Measurements from ENCODE around the gene CDKAL1.

CDKAL1 gene

DNA sequence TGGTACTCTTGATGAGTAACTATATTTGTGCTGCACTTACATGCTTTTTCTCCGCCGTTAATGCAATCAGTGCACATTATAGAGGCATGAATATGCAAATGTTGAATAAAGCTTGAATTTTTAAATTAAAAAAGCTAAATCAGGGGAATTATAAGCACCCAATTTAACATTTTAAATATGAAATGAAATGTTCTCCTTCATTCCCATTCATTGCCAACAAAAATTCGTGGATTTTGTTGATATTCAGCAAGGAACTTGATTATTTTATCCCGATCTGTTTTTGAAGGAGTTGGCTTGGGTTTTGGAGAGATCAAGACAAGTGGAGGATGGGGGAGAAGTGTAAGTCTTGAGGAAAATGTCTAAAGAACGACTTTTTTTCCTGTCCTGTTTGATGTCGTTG, 740.6 kb downstream of the CDKAL1 start:
- no peak overlapping the region for H3K4me3 ChIP-seq (ENCODE audit: low read depth in 1 of 2, low read length in 2 of 2)
- peaks cover 0 to 6% of the 10 kb centered on the region in 2 donors for H3K9me3 ChIP-seq (ENCODE audit: control insufficient read depth in 1 of 2, low read length in 2 of 2)
- no peaks in the 10 kb centered on the region for H3K36me3 ChIP-seq (ENCODE audit: control insufficient read depth in 1 of 2, insufficient read depth in 2 of 2, low read length in 2 of 2)
- H3K27me3 ChIP-seq (ENCODE audit: low read depth, low read length) = no peaks in the 10 kb centered on the region
- H3K27ac ChIP-seq (ENCODE audit: low read length) = no peak overlapping the region
- no peaks in the 10 kb centered on the region for H3K4me1 ChIP-seq (ENCODE audit: control insufficient read depth in 1 of 2, insufficient read depth in 2 of 2, low read length in 2 of 2)

DNA sequence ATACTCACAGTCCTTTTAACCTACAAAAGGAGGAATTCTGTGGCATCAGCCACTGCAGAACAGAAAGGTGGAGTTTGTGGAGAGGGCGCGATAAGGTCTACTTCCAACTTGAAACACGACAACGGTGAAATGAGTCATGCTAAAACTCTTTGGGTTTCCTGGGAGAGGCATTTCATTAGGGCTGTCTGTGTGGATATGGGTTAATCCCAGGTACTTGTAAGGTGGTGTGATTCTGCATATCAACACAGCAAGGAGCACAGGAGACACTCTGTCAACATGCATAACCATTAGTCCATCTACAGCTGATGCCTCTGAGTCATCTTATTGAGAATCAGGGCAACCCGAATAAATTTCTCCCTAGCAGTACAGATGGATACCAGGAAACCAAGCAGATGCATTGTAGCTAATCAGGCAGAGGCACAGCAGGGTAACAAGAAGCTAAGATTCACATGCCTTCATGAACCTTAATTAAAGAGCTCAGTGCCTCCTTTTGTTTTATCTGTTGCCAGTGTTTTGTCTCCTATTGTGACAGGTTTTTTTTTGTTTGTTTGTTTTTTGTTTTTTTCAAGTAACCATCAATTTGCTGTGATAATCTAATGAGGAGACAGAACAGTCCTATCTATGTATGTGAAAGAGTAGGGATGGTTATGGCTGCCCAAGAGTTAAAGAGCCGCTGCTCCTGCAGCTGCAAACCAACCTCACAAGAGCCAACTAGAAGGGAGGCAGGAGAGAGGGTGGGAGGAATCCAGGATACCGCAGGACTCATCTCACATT, 743.5 kb downstream of the CDKAL1 start:
- H3K4me3 ChIP-seq (ENCODE audit: low read depth in 1 of 2, low read length in 2 of 2) = no peak overlapping the region
- peaks cover 0 to 6% of the 10 kb centered on the region in 2 donors for H3K9me3 ChIP-seq (ENCODE audit: control insufficient read depth in 1 of 2, low read length in 2 of 2)
- no peaks in the 10 kb centered on the region for H3K27me3 ChIP-seq (ENCODE audit: low read depth, low read length)
- H3K4me1 ChIP-seq (ENCODE audit: control insufficient read depth in 1 of 2, insufficient read depth in 2 of 2, low read length in 2 of 2) = no peaks in the 10 kb centered on the region
- H3K27ac ChIP-seq (ENCODE audit: low read length) = no peak overlapping the region
- H3K36me3 ChIP-seq (ENCODE audit: control insufficient read depth in 1 of 2, insufficient read depth in 2 of 2, low read length in 2 of 2) = no peaks in the 10 kb centered on the region

DNA sequence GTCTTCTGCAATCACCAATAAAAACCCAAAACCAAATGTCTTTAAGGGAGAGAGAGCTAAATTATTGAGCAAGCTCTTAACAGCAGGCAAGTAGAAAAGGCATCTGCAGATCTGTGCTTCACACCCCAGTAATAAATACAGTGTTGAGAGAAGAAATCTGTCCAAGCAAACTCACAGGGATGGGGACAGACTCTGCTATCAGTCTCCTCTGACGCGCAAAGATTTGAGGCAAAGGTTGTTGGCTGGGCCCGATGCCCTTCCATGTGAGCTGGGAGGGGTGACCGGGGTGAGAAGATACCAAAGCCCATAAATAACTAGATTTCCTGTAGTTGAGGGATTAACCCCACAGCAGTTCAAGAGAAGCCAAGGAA, 744.1 kb downstream of the CDKAL1 start:
- H3K27ac ChIP-seq (ENCODE audit: low read length) = no peak overlapping the region
- no peaks in the 10 kb centered on the region for H3K36me3 ChIP-seq (ENCODE audit: control insufficient read depth in 1 of 2, insufficient read depth in 2 of 2, low read length in 2 of 2)
- H3K4me3 ChIP-seq (ENCODE audit: low read depth in 1 of 2, low read length in 2 of 2) = no peak overlapping the region
- peaks cover 0 to 2% of the 10 kb centered on the region in 2 donors for H3K9me3 ChIP-seq (ENCODE audit: control insufficient read depth in 1 of 2, low read length in 2 of 2)
- H3K27me3 ChIP-seq (ENCODE audit: low read depth, low read length) = no peaks in the 10 kb centered on the region
- H3K4me1 ChIP-seq (ENCODE audit: control insufficient read depth in 1 of 2, insufficient read depth in 2 of 2, low read length in 2 of 2) = no peaks in the 10 kb centered on the region

DNA sequence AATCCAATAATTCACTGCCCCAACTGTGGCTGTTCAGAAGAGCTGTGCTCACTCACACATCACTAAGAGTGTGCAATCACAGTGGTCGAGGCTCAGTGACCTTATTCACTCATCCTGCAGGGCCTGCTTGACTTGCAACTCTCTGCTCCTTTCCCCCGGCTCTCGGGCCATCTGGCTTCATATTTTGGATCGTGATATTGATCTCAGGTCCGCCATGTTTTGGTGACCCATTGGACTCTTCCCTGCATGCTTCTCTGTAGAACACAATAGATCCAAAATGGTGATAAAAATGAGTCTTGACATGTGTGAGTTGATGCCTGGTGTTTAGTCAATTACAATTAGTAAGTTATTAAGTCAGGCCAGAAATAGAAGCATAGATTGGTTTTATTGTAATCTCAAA, 745.4 kb downstream of the CDKAL1 start:
- Histone ChIP-seq H3K9me3 (ENCODE audit: control insufficient read depth in 1 of 2, low read length in 2 of 2) (no peaks in the 10 kb centered on the region), H3K27ac (ENCODE audit: low read length) (no peak overlapping the region), H3K36me3 (ENCODE audit: control insufficient read depth in 1 of 2, insufficient read depth in 2 of 2, low read length in 2 of 2) (no peaks in the 10 kb centered on the region), H3K4me3 (ENCODE audit: low read depth in 1 of 2, low read length in 2 of 2) (no peak overlapping the region), H3K27me3 (ENCODE audit: low read depth, low read length) (no peaks in the 10 kb centered on the region), H3K4me1 (ENCODE audit: control insufficient read depth in 1 of 2, insufficient read depth in 2 of 2, low read length in 2 of 2) (no peaks in the 10 kb centered on the region)

DNA sequence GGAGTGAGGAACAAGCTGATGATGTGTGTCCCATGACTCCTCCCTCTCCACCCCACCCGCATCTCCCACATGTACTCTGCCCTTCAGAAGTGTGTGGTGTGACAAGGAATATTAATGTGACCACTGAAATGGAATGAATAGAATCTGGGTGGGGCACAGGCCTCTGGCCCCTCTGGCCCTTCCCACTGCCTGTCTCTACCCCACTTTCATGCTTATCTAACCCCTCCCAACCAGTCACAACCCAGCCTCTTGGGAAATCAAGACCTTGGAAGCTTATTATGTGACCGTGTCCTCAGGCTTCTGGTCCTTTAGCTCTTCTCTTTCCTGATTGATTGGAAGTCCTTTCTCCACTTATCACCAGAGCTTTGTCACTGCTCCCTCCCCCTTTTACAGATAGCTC, 747.1 kb downstream of the CDKAL1 start:
- Histone ChIP-seq H3K4me1 (ENCODE audit: control insufficient read depth in 1 of 2, insufficient read depth in 2 of 2, low read length in 2 of 2) (no peaks in the 10 kb centered on the region), H3K27me3 (ENCODE audit: low read depth, low read length) (no peaks in the 10 kb centered on the region), H3K36me3 (ENCODE audit: control insufficient read depth in 1 of 2, insufficient read depth in 2 of 2, low read length in 2 of 2) (no peaks in the 10 kb centered on the region), H3K9me3 (ENCODE audit: control insufficient read depth in 1 of 2, low read length in 2 of 2) (no peaks in the 10 kb centered on the region), H3K4me3 (ENCODE audit: low read depth in 1 of 2, low read length in 2 of 2) (no peak overlapping the region), H3K27ac (ENCODE audit: low read length) (no peak overlapping the region)
